Measurements from ENCODE around the gene NTRK3.

GRCh38 chr15:88035381-88035780, 221.2 kb downstream of the NTRK3 start:
- TF ChIP-seq CTCF (IDR thresholded peaks at IDR 0.05 in 8 of 11, conservative IDR thresholded peaks at IDR 0.05 in 3 of 11), result no peak
- TF ChIP-seq POLR2A (IDR thresholded peaks at IDR 0.05), result no peak
